Measurements from ENCODE around the gene ATP8A2.

DNA sequence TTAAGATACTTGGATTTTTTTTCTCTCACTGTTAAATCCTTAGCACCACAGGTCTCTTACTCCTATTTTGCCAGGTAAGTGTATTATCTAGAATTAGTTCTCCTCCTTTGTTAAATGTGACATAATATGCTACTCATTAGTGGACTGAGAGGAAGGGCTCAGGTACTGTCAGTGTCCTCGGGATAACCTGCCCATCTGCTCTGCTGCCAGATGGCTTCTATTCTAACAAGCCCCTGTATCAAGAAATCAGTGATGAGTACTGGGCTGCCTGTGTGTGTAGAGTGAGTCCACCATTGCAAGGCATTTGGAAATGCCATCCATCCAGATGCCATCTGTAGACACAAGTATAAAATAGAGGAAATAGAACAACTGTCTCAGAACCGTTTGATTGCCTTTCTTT is 209.6 kb downstream of the ATP8A2 start:
- TF ChIP-seq POLR2A (IDR thresholded peaks at IDR 0.05) (no peak), POLR2AphosphoS5 (IDR thresholded peaks at IDR 0.05) (no peak)
- TF ChIP-seq, protein P1, sequence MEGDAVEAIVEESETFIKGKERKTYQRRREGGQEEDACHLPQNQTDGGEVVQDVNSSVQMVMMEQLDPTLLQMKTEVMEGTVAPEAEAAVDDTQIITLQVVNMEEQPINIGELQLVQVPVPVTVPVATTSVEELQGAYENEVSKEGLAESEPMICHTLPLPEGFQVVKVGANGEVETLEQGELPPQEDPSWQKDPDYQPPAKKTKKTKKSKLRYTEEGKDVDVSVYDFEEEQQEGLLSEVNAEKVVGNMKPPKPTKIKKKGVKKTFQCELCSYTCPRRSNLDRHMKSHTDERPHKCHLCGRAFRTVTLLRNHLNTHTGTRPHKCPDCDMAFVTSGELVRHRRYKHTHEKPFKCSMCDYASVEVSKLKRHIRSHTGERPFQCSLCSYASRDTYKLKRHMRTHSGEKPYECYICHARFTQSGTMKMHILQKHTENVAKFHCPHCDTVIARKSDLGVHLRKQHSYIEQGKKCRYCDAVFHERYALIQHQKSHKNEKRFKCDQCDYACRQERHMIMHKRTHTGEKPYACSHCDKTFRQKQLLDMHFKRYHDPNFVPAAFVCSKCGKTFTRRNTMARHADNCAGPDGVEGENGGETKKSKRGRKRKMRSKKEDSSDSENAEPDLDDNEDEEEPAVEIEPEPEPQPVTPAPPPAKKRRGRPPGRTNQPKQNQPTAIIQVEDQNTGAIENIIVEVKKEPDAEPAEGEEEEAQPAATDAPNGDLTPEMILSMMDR (IDR thresholded peaks at IDR 0.05) = no peak
